HepG2 (cell line): Measurements from ENCODE around the gene TM4SF18. TPM values are rescaled to one million over a fixed set of nuclear protein-coding genes. Genes with fewer than 3 reads are reported as not detected.

ENCODE experiments used
- BCL6 ChIP-seq: IDR thresholded peaks from 2 replicates; pipeline ENCODE4 v1.6.1; 2016; ENCODE audit warnings: missing genetic modification reagents, missing compliant biosample characterization
- CHD2 ChIP-seq: IDR thresholded peaks from 2 replicates; pipeline ENCODE4 v1.6.1; 2011; ENCODE audit warnings: low read depth, low read length, improper control_type of control experiment
- CREM ChIP-seq, 2 experiments: sonication (generic) in 1 of 2; formaldehyde crosslinking in 1 of 2; IDR thresholded peaks; 2 replicates each; pipeline versions ENCODE4 v1.4.0 to v1.6.1; 2016 to 2020; ENCODE audit warnings: antibody characterized with exemption in 1 of 2, mild to moderate bottlenecking in 1 of 2, missing genetic modification reagents in 1 of 2
- FOXJ3 ChIP-seq: sonication (generic); formaldehyde crosslinking; IDR thresholded peaks from 2 replicates; pipeline ENCODE4 v1.4.0; 2020; ENCODE audit warnings: missing genetic modification reagents, mild to moderate bottlenecking, borderline replicate concordance
- GATAD2A ChIP-seq: IDR thresholded peaks from 2 replicates; pipeline ENCODE4 v1.6.1; 2016
- GFI1 ChIP-seq: sonication (generic); formaldehyde crosslinking; IDR thresholded peaks from 2 replicates; pipeline ENCODE4 v1.5.0; 2020; ENCODE audit warnings: missing genetic modification reagents, mild to moderate bottlenecking, borderline replicate concordance
- HHEX ChIP-seq: IDR thresholded peaks from 2 replicates; pipeline ENCODE4 v1.6.1; 2016; ENCODE audit warnings: control low read depth
- NCOA2 ChIP-seq: sonication (generic); formaldehyde crosslinking; IDR thresholded peaks from 2 replicates; pipeline ENCODE4 v1.8.0; 2022; ENCODE audit warnings: inconsistent platforms
- NFE2L2 ChIP-seq: fragments of 150-350 bp; IDR thresholded peaks from 2 replicates; pipeline ENCODE4 v1.6.1; 2014; ENCODE audit warnings: low read length
- RARA ChIP-seq: IDR thresholded peaks from 2 replicates; pipeline ENCODE4 v1.6.1; 2016; ENCODE audit warnings: missing genetic modification reagents, missing compliant biosample characterization
- RARG ChIP-seq: sonication (generic); formaldehyde crosslinking; IDR thresholded peaks from 2 replicates; pipeline ENCODE4 v1.4.0; 2020; ENCODE audit warnings: low read depth, mild to moderate bottlenecking, missing genetic modification reagents
- SSRP1 ChIP-seq: IDR thresholded peaks from 2 replicates; pipeline ENCODE4 v1.6.1; 2016; ENCODE audit warnings: control low read depth
- TARDBP ChIP-seq: sonication (generic); formaldehyde crosslinking; IDR thresholded peaks from 2 replicates; pipeline ENCODE4 v1.8.0; 2022; ENCODE audit warnings: mild to moderate bottlenecking, missing genetic modification reagents
- TBX2 ChIP-seq: sonication (generic); formaldehyde crosslinking; IDR thresholded peaks from 2 replicates; pipeline ENCODE4 v1.5.0; 2020; ENCODE audit warnings: missing genetic modification reagents, mild to moderate bottlenecking, borderline replicate concordance
- TCF12 ChIP-seq, 2 experiments: fragments of 450-650 bp in 1 of 2; sonication (generic) in 1 of 2; formaldehyde crosslinking in 1 of 2; IDR thresholded peaks; 2 replicates each; pipeline versions ENCODE4 v1.6.1 to v1.8.0; 2017 to 2022; ENCODE audit warnings: antibody characterized with exemption in 1 of 2, mild to moderate bottlenecking in 1 of 2, missing genetic modification reagents in 1 of 2, moderate library complexity in 1 of 2
- ZBTB20 ChIP-seq: sonication (generic); formaldehyde crosslinking; IDR thresholded peaks from 2 replicates; pipeline ENCODE4 v1.8.1; 2023; ENCODE audit warnings: missing genetic modification reagents, low read depth, mild to moderate bottlenecking, borderline replicate concordance
- ZC3H13 ChIP-seq: sonication (generic); formaldehyde crosslinking; IDR thresholded peaks from 2 replicates; pipeline ENCODE4 v1.8.1; 2023; ENCODE audit warnings: mild to moderate bottlenecking, missing genetic modification reagents, moderate library complexity
- ZFP36L1 ChIP-seq: sonication (generic); formaldehyde crosslinking; IDR thresholded peaks from 2 replicates; pipeline ENCODE4 v1.8.0; 2022; ENCODE audit warnings: mild to moderate bottlenecking, missing genetic modification reagents, moderate library complexity
- ZMAT3 ChIP-seq: sonication (generic); formaldehyde crosslinking; conservative IDR thresholded peaks from 2 replicates; pipeline ENCODE4 v1.7.0; 2021; ENCODE audit warnings: missing genetic modification reagents
- ZNF17 ChIP-seq: sonication (generic); formaldehyde crosslinking; IDR thresholded peaks from 2 replicates; pipeline ENCODE4 v1.5.0; 2020; ENCODE audit warnings: mild to moderate bottlenecking, missing genetic modification reagents
- ZNF713 ChIP-seq: sonication (generic); formaldehyde crosslinking; IDR thresholded peaks from 2 replicates; pipeline ENCODE4 v1.4.0; 2020; ENCODE audit warnings: mild to moderate bottlenecking, missing genetic modification reagents
- ZNF749 ChIP-seq: sonication (generic); formaldehyde crosslinking; IDR thresholded peaks from 2 replicates; pipeline ENCODE4 v1.8.0; 2022; ENCODE audit warnings: mild to moderate bottlenecking, missing genetic modification reagents, moderate library complexity, borderline replicate concordance
- ZSCAN12 ChIP-seq: sonication (generic); formaldehyde crosslinking; IDR thresholded peaks from 2 replicates; pipeline ENCODE4 v1.9.0; 2021; ENCODE audit warnings: mild to moderate bottlenecking, missing genetic modification reagents
- polyA plus RNA-seq, 8 experiments: library from polyadenylated mRNA; depleted of rRNA in 3 of 8; stranded (reverse) in 7 of 8; unstranded in 1 of 8; fragments of >200 nt; fragmentation: Illumina TruSeq in 4 of 8; extraction: Trizol in 4 of 8; gene quantifications; 2 replicates each; pipeline versions ENCODE4 v1.2.1 to v1.2.3, GENCODE V29; 2011 to 2016; ENCODE audit warnings: low read depth in 4 of 8, missing spikeins in 1 of 8, mixed read lengths in 1 of 8; ENCODE audit not compliant: insufficient read depth in 1 of 8
- total RNA-seq, 5 experiments: library from RNA; depleted of rRNA; stranded (reverse); fragments of >200 nt; fragmentation: Illumina TruSeq; extraction: Trizol; gene quantifications; 2 replicates each; pipeline ENCODE4 v1.2.3, GENCODE V29; 2016; ENCODE audit warnings: low read depth in 1 of 5
- TF ChIP-seq, protein P1 (sequence below): IDR thresholded peaks from 2 replicates; pipeline ENCODE4 v1.6.1; 2012; ENCODE audit warnings: inconsistent platforms
- TF ChIP-seq, protein P2 (sequence below): IDR thresholded peaks from 2 replicates; pipeline ENCODE4 v1.4.0; 2020; ENCODE audit warnings: mild to moderate bottlenecking, missing genetic modification reagents
- TF ChIP-seq, protein P3 (sequence below): sonication (generic); formaldehyde crosslinking; conservative IDR thresholded peaks from 2 replicates; pipeline ENCODE4 v1.5.0; 2020; ENCODE audit warnings: missing genetic modification reagents

The TM4SF18 gene
- total and polyA plus RNA-seq, 2 of the 13 experiments (the other 11 are each of a cell fraction or from before 2014, with no cell fraction given), result 0.15 TPM; not detected in 1

DNA sequence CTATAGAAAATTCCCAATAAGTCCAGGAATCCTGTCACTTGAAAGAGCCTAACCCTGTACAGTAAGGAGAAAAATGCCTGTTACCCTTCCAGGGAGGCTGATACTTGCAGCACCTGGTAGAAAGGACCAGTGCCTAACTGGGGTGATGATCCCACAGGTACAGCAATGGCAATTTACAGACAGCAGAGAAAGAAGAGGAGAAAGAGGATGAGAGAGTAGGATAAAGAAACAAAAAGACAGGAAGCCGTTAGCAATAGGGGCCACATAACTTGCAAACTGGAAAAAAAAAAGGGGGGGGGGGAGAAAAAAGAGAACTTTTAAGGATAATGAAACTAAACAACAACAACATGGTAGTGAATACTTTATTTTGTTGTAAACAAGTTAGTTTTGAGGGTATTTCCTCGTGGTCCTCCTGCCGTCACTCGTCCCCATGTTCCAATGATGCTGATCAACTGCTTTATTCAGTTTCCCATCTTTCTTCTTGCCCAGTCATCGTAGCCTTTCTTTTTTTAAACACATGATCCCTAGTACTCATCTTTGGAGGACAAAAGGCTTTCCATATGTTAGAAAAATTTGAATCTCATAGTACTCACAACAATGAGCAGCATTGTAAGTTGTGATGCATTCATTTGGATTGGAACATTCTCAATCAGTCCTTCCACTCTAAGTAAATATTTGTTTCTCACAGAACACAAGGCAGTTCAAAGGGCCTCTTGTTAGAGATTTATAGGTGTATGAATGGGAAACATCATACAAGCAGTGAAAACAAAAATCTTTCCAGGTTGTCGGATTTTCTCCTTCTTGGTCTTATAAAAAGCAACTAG lies 35.5 kb upstream of the TM4SF18 start (continued):
- TF ChIP-seq, protein P1, sequence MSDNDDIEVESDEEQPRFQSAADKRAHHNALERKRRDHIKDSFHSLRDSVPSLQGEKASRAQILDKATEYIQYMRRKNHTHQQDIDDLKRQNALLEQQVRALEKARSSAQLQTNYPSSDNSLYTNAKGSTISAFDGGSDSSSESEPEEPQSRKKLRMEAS, result peak; percentile 26; the same call in 1 of the 2 replicates
- TF ChIP-seq GFI1 (CRISPR knock-in tag) (peak; percentile 96), RARG (CRISPR knock-in tag) (no peak), ZFP36L1 (CRISPR knock-in tag) (0 out of 2 replicates have a peak, but pooled peaks have one; percentile 24), GATAD2A (CRISPR knock-in tag) (peak; percentile 88), TCF12 (IDR thresholded peaks at IDR 0.05) (no peak), TCF12 (CRISPR knock-in tag; IDR thresholded peaks at IDR 0.05) (no peak), ZBTB20 (CRISPR knock-in tag) (peak; percentile 71; the same call in 1 of the 2 replicates), ZSCAN12 (CRISPR knock-in tag) (no peak), SSRP1 (CRISPR knock-in tag) (peak; percentile 88; the same call in 1 of the 2 replicates), FOXJ3 (CRISPR knock-in tag) (peak; percentile 44; the same call in 1 of the 2 replicates), BCL6 (CRISPR knock-in tag) (peak; percentile 78), TARDBP (CRISPR knock-in tag) (0 out of 2 replicates have a peak, but pooled peaks have one; percentile 37), NCOA2 (CRISPR knock-in tag) (peak; percentile 82), ZNF17 (CRISPR knock-in tag) (no peak), TBX2 (CRISPR knock-in tag) (peak; percentile 41; the same call in 1 of the 2 replicates), ZC3H13 (CRISPR knock-in tag) (no peak), RARA (CRISPR knock-in tag) (peak; percentile 55; the same call in 1 of the 2 replicates), NFE2L2 (peak; percentile 84), HHEX (CRISPR knock-in tag) (peak; percentile 29; the same call in 1 of the 2 replicates), CREM (IDR thresholded peaks at IDR 0.05) (peak; percentile 34; the same call in 1 of the 2 replicates), CREM (CRISPR knock-in tag; IDR thresholded peaks at IDR 0.05) (no peak), ZNF713 (CRISPR knock-in tag) (no peak), CHD2 (no peak), ZMAT3 (CRISPR knock-in tag) (0 out of 2 replicates have a peak, but pooled peaks have one; percentile 7), ZNF749 (0 out of 2 replicates have a peak, but pooled peaks have one; percentile 45)
- TF ChIP-seq, protein P2, sequence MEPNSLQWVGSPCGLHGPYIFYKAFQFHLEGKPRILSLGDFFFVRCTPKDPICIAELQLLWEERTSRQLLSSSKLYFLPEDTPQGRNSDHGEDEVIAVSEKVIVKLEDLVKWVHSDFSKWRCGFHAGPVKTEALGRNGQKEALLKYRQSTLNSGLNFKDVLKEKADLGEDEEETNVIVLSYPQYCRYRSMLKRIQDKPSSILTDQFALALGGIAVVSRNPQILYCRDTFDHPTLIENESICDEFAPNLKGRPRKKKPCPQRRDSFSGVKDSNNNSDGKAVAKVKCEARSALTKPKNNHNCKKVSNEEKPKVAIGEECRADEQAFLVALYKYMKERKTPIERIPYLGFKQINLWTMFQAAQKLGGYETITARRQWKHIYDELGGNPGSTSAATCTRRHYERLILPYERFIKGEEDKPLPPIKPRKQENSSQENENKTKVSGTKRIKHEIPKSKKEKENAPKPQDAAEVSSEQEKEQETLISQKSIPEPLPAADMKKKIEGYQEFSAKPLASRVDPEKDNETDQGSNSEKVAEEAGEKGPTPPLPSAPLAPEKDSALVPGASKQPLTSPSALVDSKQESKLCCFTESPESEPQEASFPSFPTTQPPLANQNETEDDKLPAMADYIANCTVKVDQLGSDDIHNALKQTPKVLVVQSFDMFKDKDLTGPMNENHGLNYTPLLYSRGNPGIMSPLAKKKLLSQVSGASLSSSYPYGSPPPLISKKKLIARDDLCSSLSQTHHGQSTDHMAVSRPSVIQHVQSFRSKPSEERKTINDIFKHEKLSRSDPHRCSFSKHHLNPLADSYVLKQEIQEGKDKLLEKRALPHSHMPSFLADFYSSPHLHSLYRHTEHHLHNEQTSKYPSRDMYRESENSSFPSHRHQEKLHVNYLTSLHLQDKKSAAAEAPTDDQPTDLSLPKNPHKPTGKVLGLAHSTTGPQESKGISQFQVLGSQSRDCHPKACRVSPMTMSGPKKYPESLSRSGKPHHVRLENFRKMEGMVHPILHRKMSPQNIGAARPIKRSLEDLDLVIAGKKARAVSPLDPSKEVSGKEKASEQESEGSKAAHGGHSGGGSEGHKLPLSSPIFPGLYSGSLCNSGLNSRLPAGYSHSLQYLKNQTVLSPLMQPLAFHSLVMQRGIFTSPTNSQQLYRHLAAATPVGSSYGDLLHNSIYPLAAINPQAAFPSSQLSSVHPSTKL (CRISPR knock-in tag), result peak; percentile 87
- TF ChIP-seq, protein P3, sequence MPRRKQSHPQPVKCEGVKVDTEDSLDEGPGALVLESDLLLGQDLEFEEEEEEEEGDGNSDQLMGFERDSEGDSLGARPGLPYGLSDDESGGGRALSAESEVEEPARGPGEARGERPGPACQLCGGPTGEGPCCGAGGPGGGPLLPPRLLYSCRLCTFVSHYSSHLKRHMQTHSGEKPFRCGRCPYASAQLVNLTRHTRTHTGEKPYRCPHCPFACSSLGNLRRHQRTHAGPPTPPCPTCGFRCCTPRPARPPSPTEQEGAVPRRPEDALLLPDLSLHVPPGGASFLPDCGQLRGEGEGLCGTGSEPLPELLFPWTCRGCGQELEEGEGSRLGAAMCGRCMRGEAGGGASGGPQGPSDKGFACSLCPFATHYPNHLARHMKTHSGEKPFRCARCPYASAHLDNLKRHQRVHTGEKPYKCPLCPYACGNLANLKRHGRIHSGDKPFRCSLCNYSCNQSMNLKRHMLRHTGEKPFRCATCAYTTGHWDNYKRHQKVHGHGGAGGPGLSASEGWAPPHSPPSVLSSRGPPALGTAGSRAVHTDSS (CRISPR knock-in tag), result no peak
